Activated CD4-positive, alpha-beta T cell treated with anti-CD3 and anti-CD28 coated beads, Interleukin-2, amount 50 U/mL, for 48 hours (primary cell): ENCODE data around the gene MCL1.
"Not testable (repeated sequence)": the region's sequence is repeated elsewhere in the genome, so short reads cannot be mapped to it uniquely, and the experiment has no call there.

ENCODE experiments used
- DNase-seq, 2 experiments: peaks; one replicate each; pipeline ENCODE4 v3.0.0-alpha.2; 2020

MCL1 gene

DNA sequence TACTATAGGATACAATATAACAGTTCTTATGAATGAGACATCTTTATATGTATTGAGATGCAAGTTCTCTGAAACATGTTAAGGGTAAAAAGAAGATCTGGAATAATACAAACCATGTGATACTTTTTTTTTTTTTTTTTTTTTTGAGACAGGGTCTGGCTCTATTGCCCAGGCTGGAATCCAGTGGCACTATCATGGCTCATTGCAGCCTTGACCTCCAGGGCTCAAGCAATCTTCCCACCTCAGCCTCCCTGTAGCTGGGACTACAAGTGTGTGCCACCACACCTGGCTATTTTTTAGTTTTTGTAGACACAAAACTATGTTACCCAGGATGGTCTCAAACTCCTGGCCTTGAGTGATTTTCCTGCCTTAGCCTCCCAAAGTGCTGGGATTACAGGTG, 22.1 kb upstream of the MCL1 start:
- no peak for DNase-seq

DNA sequence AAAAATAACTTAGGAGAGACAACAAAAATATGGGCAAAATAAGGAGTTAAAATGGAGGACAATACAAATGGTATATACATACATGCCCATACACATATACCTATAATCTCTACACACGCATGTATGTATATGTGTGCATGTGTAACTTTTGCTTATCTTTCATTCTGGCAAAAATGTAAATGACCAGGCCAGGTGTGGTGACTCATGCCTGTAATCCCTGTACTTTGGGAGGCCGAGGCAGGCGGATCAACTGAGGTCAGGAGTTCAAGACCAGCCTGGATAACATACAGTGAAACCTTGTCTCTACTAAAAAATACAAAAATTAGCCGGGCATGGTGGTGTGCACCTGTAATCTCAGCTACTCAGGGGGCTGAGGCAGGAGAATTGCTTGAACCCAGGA, 18.9 kb upstream of the MCL1 start:
- DNase-seq: not testable (repeated sequence)

DNA sequence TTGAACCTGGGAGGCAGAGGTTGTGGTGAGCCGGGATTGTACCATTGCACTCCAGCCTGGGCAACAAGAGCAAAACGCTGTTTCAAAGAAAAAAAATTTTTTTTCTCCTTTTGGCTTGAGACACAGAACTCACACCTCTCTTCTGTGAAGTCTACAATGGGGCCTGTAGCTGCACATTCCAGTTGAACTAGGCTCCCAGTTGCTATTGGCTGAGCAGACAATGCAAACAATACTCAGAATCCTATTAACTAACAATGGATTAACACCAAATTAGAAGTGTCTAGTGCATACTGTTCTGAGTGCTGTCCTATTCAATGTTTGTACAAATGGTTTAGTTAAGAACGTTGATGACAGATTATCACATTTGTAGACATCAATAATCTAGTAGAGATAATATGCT, 17.6 kb upstream of the MCL1 start:
- no peak for DNase-seq

DNA sequence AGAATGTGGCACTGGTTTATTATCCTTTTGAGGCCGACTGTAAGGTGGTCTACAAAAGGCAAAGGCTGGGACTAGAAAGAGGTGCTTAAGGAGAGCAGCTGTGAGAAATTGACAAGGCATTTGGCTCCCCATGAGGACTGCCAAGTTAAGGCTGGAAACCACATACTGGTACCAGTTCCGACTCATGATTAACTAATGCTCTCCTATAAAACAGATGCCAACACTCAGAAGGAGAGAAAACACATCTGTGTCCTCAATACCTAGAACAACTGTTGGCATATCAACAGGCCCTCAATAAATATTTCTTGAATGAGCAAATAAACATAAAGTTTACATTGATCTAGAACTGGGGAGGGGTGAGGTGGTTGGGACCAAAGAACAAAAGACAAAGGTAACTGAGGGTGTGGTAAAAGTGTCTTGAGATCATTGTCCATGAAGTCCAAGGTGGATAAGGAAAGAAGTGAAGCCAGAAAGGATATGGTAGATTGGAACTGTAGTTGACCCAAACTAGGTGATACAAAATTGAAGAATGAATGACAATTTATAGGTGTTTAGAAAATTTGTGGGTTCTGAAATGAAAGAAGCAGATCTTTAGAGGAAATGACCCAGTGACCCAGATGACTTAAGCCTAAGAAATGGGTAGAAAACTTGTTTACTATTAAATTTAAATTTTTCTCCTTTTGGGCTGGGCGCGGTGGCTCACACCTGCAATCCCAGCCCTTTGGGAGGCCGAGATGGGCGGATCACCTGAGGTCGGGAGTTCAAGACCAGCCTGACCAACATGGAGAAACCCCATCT, 16.9 kb upstream of the MCL1 start:
- DNase-seq: no peak

DNA sequence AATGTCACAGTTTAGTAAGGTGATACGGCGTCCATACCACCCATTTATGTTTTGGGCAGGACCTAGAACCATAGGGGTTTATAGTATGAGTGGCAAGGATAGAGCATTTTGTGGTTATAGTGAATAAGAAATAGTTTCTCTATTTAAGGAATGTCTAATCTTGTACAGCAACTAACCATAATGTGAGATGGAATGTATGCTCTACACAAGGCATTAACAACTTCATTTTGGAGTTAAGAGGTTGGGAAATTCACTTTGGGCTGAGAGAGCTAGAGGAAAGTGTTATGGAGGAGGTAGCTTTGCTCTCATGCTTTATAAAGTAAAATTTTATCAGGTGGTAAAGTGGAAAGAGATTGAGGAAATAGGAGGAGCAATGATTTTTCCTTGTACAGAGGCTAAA, 3.0 kb upstream of the MCL1 start:
- no peak for DNase-seq

DNA sequence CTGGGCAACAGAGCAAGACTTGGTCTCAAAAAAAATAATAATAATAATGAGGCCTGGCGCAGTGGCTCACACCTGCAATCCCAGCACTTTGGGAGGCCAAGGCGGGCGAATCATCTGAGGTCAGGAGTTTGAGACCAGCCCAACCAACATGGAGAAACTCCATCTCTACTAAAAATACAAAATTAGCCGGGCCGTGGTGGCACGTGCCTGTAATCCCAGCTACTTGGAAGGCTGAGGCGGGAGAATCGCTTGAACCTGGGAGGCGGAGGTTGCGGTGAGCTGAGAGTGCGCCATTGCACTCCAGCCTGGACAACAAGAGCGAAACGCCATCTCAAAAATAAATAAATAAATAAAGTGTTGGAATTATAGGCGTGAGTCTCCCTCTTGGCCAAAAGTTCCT, 2.6 kb upstream of the MCL1 start:
- DNase-seq: not testable (repeated sequence)

DNA sequence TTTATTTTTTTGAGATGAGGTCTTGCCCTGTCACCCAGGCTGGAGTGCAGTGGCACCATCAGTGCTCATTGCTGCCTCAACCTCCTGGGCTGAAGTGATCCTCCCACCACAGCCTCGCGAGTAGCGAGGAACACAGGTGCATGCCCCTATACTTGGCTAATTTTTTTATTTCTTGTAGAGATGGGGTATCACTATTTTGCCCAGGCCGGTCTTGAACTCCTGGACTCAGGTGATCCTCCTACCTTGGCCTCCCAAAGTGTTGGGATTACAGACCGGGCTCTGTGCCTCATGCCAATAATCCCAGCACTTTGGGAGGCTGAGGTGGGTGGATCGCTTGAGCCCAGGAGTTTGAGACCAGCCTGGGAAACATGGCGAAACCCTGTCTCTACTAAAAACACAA, 2.0 kb upstream of the MCL1 start:
- DNase-seq: not testable (repeated sequence)

DNA sequence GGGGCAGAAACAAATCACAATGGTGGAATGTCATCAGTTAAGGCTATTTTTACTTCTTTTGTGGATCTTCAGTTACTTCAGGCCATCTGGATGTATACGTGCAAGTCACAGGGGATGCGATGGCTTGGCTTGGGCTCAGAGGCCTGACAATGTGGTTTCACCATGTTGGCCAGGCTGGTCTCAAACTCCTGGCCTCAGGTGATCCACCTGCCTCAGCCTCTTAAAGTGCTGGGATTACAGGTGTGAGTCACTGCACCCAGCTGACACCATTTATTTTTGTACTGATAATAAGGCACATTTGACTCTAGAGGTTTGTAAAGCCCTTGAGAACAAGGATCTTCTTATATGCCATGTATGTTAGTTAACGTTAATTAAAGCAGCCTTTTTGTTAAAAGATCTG, 1.6 kb upstream of the MCL1 start:
- not testable (repeated sequence) for DNase-seq

DNA sequence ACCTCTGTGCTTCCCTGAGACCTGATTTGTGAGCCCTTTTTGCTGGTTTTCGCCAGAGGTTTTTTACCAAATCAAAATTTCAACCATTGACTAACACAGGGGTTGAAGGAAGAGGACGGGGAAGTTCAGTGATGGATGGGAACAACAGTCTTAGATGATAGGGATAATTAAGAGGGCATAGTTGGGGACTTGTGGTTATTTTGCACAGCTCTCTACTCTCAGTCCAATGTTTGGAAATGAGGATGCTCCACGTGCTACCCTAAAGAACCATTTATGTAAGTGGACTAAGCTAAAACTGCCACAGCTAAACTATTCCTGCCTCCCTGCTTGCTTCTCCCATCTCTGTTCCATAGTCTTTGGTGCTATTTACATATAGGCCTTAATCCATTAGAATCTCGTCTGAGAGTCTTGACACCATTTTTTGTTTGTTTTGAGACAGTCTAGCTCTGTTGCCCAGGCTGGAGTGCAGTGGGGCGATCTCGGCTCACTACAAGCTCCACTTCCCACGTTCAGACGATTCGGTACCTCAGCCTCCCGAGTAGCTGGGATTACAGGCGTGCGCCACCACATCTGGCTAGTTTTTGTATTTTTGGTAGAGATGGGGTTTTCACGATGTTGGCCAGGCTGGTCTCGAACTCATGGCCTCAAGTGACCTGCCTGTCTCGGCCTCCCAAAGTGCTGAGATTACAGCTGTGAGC, 684 bp upstream of the MCL1 start:
- no peak for DNase-seq

DNA sequence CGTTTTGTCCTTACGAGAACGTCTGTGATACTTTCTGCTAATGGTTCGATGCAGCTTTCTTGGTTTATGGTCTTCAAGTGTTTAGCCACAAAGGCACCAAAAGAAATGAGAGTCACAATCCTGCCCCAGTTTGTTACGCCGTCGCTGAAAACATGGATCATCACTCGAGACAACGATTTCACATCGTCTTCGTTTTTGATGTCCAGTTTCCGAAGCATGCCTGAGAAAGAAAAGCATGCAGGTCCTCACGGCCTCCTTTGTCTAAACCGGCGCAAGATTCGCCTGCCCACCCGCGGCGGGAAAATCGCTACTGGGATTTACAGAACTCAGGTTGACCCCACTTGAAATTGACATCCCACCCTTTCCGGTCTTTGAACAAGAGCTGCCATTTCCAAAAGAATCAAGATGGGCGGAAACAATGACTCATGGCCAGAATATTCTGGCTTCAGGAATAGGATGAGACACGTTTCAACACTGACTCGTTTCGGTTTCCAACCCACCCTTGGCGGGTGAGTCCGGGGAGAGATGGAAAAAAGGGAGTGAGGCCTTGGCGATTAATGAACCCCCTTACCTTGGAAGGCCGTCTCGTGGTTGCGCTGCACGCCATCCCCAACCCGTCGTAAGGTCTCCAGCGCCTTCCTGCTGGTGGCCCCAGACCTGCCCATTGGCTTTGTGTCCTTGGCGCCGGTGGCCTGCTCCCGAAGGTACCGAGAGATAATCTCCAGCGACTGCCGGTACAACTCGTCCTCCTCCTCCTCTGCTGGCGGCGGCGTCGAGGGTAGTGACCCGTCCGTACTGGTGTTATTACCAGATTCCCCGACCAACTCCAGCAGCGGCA, 919 bp downstream of the MCL1 start:
- peak; percentile 56 to 71 for DNase-seq

DNA sequence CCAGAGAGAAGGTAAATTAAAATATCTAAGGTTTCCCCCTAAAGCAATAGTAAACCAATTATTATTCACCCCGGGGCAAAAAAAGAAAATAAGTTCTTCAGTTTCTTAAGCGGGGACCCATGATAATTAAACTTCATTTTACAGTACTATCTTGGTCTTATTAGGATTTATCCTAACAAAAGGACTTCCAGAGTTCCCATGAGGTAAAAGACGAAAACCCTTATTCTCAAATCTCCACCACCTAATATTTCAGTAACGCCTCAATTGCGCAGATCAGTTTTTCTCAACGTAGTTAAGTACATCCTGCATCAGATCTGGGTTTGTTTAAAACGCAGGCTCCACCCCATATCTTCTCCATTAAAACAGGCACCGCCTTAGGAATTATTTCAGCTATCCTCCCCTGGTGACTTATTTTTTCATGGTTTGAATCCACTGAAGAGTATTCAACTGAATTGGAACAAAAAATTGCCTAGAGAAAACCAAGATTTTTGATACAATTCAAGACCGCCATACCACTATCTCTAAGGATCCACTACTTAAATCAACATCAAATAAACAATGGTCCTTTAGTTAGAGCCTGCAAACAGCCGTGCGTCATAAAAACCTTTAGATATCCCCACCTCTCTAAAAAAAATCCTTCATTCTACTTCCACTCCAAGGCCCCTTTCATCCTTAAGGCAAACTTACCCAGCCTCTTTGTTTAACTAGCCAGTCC, 1.7 kb downstream of the MCL1 start:
- no peak for DNase-seq

DNA sequence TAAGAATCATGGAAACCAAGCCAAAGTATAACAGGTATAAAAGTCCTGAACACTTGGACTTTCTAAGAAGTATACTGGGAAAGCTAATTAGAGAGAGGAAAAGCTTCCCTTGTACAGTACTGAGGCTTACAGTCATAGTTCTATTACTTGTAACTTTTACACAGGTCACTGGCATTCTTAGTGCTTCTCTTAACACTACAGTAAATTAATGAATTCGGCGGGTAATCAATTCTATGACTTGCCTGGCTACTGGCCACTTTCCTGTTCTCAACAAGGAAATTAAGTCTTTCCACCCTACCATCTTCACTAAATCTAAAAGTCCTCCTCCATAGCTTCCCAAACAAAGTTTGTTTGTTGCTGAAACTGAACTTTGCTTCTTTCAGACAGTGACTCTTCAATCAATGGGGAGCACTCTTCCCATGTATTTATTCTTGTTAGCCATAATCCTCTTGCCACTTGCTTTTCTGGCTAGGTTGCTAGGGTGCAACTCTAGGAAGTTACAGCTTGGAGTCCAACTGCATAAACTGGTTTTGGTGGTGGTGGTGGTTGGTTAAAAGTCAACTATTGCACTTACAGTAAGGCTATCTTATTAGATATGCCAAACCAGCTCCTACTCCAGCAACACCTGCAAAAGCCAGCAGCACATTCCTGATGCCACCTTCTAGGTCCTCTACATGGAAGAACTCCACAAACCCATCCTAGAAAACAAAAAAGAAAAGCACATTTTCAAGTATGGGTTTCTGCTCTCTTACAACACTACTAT, 2.4 kb downstream of the MCL1 start:
- no peak for DNase-seq

DNA sequence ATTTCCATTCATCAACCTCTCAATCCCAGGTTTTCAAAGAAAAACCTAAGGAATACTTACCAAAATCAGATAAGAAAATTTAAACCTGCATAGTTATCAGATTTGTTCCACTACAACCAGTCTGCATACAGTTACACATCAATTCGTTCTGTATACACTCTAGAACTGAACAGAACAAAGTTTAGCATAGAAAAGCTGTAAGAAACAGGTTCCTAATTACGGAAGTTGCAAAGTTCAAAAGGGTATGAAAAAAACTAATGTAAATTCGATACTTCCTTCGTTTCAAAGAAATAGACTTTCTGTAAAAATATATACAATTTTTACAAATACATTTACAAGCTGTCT, 3.1 kb downstream of the MCL1 start:
- no peak for DNase-seq

DNA sequence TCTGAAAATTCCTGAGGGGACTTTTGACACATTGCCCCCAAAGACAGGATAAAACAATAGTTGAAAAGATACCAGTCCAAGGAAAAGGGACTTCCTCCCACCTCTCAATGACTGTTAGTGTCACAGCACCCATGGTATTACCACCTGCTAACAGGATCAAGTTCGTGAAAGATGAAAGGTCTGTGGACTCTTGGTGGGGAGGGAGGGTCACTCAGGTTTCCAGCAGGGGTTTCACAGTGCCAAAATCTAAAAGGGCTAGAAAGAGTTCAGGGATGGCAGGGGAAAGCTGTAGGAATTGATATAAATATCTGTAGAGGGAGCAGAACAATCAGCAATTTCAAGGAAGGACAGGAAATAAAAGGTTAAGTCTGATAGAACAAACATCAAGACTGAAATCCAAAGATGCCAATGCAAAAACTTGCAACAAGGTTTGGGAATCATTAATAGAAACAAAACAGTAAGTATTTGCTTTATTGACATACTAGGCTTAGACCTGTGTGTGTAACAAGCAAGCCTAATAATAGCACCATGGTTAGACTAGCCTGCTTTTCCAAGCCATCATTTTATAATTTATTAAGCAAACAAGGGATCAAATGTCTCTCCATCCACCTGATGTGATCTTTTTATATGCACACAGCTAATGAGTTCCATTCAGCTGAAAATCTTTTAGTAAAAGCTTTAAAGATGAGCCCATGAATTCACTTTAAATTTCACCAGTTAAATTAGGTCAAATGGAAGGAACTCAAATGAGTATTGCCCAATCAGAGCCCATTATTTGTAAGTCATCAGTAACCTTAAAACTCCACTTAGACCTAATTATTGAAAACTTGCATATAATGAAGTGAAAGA, 3.7 kb downstream of the MCL1 start:
- DNase-seq: no peak

DNA sequence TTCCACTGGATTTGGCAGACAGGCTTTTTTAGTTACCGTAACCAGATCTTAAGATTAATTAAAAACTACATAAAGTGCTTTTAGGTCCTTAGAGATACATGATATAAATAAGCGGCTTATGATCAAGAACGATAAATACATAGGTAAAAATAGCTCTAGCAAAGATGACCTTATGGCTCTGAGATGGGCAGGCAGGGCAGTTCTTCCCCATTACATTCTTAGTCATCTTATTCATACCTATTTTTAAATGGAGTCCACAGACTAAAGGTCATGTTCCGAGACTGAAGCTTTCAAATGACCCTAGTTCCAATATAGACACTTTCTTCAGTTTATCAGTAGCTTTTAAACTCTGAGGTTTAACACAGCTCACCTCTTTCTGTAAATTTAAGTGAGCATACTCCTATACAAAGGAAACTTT, 4.3 kb downstream of the MCL1 start:
- DNase-seq: no peak

DNA sequence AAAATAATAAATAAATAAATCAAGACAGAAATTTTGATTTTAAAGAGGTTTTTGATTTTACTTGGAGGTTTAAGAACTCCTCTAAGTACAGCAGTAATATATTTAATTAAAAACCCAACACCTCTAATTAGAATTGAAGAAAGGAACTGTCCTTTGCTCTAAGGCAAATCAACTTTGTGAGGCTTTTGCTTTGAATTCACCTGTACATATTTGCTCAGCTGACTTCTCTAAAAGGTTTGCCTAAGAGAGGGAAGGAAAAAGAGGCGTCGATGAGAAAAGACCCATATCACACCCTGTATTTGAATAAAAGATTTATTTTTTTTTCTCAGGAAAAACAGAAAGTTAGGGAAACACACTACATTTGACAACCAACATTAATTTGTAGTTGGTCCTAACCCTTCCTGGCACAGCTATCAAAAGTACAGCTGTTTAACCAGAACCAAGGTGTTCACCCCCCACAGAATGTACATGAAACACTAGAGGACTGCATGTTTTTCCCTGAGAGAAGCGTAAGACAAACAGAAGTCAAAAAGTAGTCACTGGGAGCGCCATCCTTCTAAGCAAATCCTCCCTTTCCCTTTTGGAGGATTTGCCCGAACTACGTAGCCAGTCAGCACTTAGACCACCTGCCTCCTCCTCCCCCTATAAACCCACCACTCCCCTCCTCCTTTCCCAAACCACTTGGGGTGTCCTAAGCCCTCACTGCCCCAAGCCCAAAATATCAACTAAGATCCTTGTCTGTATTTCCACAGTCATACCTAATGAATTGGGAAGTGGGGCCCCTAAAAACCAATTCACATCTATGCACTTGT, 4.9 kb downstream of the MCL1 start:
- DNase-seq: no peak

DNA sequence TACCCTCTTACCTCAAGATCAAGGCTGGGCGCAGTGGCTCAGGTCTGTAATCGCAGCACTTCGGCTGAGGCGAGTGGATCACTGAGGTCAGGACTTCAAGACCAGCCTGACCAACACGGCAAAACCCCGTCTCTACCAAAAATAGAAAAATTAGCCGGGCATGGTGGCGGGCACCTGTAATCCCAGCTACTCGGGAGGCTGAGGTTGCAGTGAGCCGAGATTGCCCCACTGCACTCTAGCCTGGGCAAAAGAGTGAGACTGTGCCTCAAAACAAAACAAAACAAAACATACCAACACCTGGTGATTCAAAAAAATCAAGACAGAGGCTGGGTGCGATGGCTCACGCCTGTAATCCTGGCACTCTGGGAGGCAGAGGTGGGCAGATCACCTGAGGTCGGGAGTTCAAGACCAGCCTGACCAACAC, 5.8 kb downstream of the MCL1 start:
- DNase-seq: not testable (repeated sequence)

DNA sequence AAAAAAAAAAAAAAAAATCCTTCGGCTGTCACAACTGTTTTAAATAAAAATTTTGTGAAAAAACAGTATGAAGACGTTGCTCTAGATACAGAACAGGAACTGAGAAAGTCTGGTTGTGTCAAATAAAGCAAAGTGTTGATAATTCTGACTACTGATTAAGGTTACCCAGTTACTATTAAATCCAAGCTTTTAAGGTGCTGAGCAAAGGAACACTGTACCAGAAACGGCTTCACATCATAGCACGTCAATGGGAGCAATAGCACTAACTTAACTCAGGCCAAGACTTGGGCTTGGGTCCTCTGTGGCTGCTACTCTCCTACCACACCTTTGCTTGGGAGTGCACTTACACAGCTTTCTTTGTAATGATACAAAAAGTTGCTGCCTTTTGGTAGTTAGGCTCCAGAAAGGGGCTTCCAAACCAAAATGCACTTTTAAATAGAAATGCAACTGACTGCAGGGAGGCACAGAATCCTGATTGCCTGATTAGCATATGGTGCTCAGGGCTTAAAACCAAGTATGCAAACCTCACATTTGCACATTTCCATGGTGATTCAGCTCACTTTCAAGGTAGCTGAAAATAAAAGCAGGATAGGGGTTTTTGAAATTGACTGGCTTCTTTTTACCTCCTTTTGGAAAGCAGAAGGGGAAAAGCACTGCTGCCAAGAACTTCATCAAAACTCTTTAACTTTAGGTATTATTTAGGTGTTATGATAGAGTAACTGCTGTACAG, 6.3 kb downstream of the MCL1 start:
- no peak for DNase-seq

DNA sequence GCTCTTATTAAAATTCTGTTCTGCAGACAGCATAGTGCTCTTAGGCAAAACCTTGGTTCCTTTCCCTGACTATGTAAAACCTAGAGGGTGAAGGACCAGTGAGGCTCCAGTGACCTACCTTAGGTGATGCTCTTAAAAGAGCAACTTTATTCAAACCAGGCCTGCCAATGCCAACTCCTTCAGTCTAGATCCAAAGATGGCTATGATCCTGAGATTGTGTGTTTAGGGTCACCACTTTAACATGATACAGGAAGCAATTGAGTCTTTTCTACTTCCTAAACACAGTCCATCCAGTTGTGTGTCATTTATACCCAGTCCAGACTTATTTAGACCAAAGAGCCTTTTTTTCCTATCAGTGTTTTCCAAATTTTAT, 10.8 kb downstream of the MCL1 start:
- no peak for DNase-seq
